Measurements from ENCODE around the gene TMEM109. TPM values are rescaled to one million over a fixed set of nuclear protein-coding genes. Genes with fewer than 3 reads are reported as not detected.
A peak's percentile ranks its signal among the peaks of the same experiment; 100 is the strongest.

TMEM109 gene
- total and polyA plus RNA-seq, 2 experiments from 2014 or later, result 17.4 to 17.7 TPM

DNA sequence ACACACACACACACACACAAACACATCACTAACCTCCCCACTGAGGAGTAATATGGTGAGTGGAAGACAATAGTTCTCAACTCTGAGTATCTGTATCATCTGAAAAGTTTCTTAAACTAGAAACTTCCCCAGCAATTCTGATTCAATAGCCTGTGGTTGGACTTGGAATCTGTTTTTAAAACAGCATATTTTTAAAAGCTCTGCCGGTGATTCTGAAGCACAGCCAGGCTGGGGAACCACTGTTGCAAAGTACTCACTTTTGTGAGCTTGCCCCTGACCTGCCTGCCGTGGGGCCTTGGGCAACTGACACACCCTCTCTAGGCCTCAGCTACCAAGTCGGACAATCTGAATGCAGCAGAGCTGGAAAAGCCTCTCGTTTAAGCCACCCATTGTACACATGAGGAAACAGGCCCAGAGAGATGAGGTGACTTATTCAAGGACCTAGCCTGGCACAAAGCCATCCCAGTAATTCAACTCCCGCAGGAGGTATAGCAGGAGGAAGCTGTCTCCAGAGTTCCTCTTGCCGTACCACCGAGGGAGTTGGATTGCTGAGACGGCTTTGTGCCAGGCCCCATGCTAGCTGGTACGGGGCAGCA is 29.1 kb downstream of the TMEM109 start:
- 0 out of 2 replicates have a peak, but pooled peaks cover 3% of the 10 kb centered on the region for H4K20me1 ChIP-seq (replicated peaks; ENCODE audit: insufficient read depth)
- H3K27ac Mint-ChIP-seq, result no peak overlapping the region
- H3K27me3 ChIP-seq (ENCODE audit: insufficient read depth), result no peaks in the 10 kb centered on the region
- H3K4me3 ChIP-seq, result no peak overlapping the region
- 0 out of 2 replicates have a peak, but pooled peaks cover 3% of the 10 kb centered on the region for H3F3A ChIP-seq (replicated peaks; ENCODE audit: low read depth)
- no peaks in the 10 kb centered on the region for H3K9me2 ChIP-seq (ENCODE audit: insufficient read depth)
- H3K79me2 ChIP-seq (replicated peaks; ENCODE audit: insufficient read depth), result no peaks in the 10 kb centered on the region
- H3K4me1 Mint-ChIP-seq, result peaks cover 23% of the 10 kb centered on the region
- H3K36me3 ChIP-seq (ENCODE audit: insufficient read depth), result no peaks in the 10 kb centered on the region
- H3K36me3 Mint-ChIP-seq (ENCODE audit: low read depth), result peaks cover 12% of the 10 kb centered on the region; the same call in 1 of the 3 replicates
- no peak for ATAC-seq
- no peak overlapping the region for H2AFZ ChIP-seq
- H3K4me3 Mint-ChIP-seq, result no peak overlapping the region
- H3K4me2 ChIP-seq, result no peak overlapping the region
- H3K4me1 ChIP-seq (ENCODE audit: insufficient read depth), result peaks cover 12% of the 10 kb centered on the region
- no peaks in the 10 kb centered on the region for H3K9me3 Mint-ChIP-seq
- DNase-seq (ENCODE audit: low spot score), result no peak
- H3K27me3 Mint-ChIP-seq (ENCODE audit: insufficient read depth, low read depth, poor library complexity), result peaks cover 11% of the 10 kb centered on the region
- no peak overlapping the region for H3K27ac ChIP-seq (ENCODE audit: low read depth)
- TF ChIP-seq POLR2AphosphoS5 (IDR thresholded peaks at IDR 0.05; ENCODE audit: low read depth) (no peak), ZNF331 (CRISPR knock-in tag; IDR thresholded peaks at IDR 0.05; ENCODE audit: low read depth) (no peak), EZH2phosphoT487 (IDR thresholded peaks at IDR 0.05; ENCODE audit: unreplicated experiment) (no peak), EZH2 (IDR thresholded peaks at IDR 0.05; ENCODE audit: low read depth, unreplicated experiment) (no peak), CREB1 (CRISPR knock-in tag; IDR thresholded peaks at IDR 0.05; ENCODE audit: low read depth) (no peak)
- TF ChIP-seq, protein P1, sequence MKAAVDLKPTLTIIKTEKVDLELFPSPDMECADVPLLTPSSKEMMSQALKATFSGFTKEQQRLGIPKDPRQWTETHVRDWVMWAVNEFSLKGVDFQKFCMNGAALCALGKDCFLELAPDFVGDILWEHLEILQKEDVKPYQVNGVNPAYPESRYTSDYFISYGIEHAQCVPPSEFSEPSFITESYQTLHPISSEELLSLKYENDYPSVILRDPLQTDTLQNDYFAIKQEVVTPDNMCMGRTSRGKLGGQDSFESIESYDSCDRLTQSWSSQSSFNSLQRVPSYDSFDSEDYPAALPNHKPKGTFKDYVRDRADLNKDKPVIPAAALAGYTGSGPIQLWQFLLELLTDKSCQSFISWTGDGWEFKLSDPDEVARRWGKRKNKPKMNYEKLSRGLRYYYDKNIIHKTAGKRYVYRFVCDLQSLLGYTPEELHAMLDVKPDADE (IDR thresholded peaks at IDR 0.05), result no peak

GRCh38 chr11:60944490-60945294 is 30.7 kb downstream of the TMEM109 start:
- Mint-ChIP-seq H3K36me3 (ENCODE audit: low read depth) (peaks cover 12% of the 10 kb centered on the region; the same call in 1 of the 3 replicates), H3K27ac (no peak overlapping the region), H3K9me3 (no peaks in the 10 kb centered on the region), H3K4me1 (peaks cover 29% of the 10 kb centered on the region), H3K27me3 (ENCODE audit: insufficient read depth, low read depth, poor library complexity) (peaks cover 14% of the 10 kb centered on the region), H3K4me3 (no peak overlapping the region)
- H3K4me2 ChIP-seq, result no peak overlapping the region
- ATAC-seq (peak; percentile 21; the same call in 1 of the 3 replicates), DNase-seq (ENCODE audit: low spot score) (peak; percentile 48)
- peaks cover 13% of the 10 kb centered on the region for H3K4me1 ChIP-seq (ENCODE audit: insufficient read depth)
- H2AFZ ChIP-seq, result no peak overlapping the region
- peaks cover 6% of the 10 kb centered on the region for H3K27me3 ChIP-seq (ENCODE audit: insufficient read depth)
- peaks cover 3% of the 10 kb centered on the region; the same call in 1 of the 2 replicates for H3K79me2 ChIP-seq (replicated peaks; ENCODE audit: insufficient read depth)
- H4K20me1 ChIP-seq (replicated peaks; ENCODE audit: insufficient read depth), result 0 out of 2 replicates have a peak, but pooled peaks cover 3% of the 10 kb centered on the region
- H3K36me3 ChIP-seq (ENCODE audit: insufficient read depth), result no peaks in the 10 kb centered on the region
- no peak for TF ChIP-seq NANOG (IDR thresholded peaks at IDR 0.05; ENCODE audit: borderline replicate concordance)
- TF ChIP-seq, protein P2, sequence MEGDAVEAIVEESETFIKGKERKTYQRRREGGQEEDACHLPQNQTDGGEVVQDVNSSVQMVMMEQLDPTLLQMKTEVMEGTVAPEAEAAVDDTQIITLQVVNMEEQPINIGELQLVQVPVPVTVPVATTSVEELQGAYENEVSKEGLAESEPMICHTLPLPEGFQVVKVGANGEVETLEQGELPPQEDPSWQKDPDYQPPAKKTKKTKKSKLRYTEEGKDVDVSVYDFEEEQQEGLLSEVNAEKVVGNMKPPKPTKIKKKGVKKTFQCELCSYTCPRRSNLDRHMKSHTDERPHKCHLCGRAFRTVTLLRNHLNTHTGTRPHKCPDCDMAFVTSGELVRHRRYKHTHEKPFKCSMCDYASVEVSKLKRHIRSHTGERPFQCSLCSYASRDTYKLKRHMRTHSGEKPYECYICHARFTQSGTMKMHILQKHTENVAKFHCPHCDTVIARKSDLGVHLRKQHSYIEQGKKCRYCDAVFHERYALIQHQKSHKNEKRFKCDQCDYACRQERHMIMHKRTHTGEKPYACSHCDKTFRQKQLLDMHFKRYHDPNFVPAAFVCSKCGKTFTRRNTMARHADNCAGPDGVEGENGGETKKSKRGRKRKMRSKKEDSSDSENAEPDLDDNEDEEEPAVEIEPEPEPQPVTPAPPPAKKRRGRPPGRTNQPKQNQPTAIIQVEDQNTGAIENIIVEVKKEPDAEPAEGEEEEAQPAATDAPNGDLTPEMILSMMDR (conservative IDR thresholded peaks at IDR 0.05; ENCODE audit: low read depth in 2 of 2), result peak; percentile 43 to 59
- no peak for TF ChIP-seq EZH2phosphoT487 (IDR thresholded peaks at IDR 0.05; ENCODE audit: unreplicated experiment)
- no peak overlapping the region for H3K4me3 ChIP-seq
- no peaks in the 10 kb centered on the region for H3K9me2 ChIP-seq (ENCODE audit: insufficient read depth)
- no peak overlapping the region for H3K27ac ChIP-seq (ENCODE audit: low read depth)
- 0 out of 2 replicates have a peak, but pooled peaks cover 3% of the 10 kb centered on the region for H3F3A ChIP-seq (replicated peaks; ENCODE audit: low read depth)

Data from GM23338 (cell line).